ENCODE results near the gene H1-8.

Gene H1-8

DNA sequence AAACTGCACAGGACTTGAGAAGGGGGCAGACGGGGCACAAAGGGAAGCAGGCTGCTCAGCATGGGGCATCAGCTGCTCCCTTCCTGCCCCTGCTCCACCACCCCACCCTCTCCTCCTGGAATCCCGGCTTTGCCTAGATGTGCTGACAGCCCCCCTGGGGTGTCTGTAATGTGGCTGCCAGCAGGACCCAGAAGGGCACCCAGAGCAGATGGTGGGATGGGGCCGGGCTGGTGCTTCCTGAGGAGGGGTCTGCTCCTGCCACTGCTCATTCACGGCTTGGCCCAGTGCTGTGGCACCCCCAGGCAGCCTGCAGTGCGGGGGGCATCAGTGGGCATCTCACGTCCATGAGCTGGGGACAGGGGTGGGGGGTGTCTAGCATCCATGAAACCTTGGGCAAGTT is 10.2 kb downstream of the H1-8 start:
- no peak overlapping the region for H3K9ac ChIP-seq
- H3K4me1 ChIP-seq, result no peaks in the 10 kb centered on the region
- H3K9me3 ChIP-seq (ENCODE audit: control insufficient read depth, low read length), result no peaks in the 10 kb centered on the region
- H3K4me2 ChIP-seq (ENCODE audit: low read length), result no peak overlapping the region
- H2AFZ ChIP-seq, result no peak overlapping the region
- no peak overlapping the region for H3K27ac ChIP-seq
- no peaks in the 10 kb centered on the region for H3K27me3 ChIP-seq (ENCODE audit: control insufficient read depth, insufficient read depth, low read length)
- no peaks in the 10 kb centered on the region for H3K79me2 ChIP-seq
- H3K4me3 ChIP-seq (ENCODE audit: low read depth, low read length), result no peak overlapping the region
- TF ChIP-seq, protein P1, sequence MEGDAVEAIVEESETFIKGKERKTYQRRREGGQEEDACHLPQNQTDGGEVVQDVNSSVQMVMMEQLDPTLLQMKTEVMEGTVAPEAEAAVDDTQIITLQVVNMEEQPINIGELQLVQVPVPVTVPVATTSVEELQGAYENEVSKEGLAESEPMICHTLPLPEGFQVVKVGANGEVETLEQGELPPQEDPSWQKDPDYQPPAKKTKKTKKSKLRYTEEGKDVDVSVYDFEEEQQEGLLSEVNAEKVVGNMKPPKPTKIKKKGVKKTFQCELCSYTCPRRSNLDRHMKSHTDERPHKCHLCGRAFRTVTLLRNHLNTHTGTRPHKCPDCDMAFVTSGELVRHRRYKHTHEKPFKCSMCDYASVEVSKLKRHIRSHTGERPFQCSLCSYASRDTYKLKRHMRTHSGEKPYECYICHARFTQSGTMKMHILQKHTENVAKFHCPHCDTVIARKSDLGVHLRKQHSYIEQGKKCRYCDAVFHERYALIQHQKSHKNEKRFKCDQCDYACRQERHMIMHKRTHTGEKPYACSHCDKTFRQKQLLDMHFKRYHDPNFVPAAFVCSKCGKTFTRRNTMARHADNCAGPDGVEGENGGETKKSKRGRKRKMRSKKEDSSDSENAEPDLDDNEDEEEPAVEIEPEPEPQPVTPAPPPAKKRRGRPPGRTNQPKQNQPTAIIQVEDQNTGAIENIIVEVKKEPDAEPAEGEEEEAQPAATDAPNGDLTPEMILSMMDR (IDR thresholded peaks at IDR 0.05), result no peak
- H3K36me3 ChIP-seq (ENCODE audit: control insufficient read depth, insufficient read depth, low read length), result no peaks in the 10 kb centered on the region

DNA sequence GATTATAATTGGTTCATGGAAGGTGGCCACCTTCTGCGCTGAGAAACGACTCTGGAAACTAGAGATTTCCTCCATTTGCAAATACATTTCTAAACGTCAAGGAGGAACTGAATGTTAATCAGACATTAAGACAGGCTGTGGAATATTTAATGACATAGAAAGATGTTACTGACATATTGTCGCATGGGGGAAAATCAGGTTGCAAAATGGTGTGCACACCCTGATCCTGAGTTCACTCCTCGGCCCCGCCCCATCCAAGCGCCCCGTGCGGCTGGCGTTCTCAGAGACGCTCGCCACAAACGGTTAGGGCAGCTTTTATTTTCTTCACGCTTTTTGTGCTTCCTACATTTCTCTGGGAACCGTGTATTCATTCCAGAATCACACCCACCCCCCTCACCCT is 10.7 kb downstream of the H1-8 start:
- no peaks in the 10 kb centered on the region for H3K4me1 ChIP-seq

DNA sequence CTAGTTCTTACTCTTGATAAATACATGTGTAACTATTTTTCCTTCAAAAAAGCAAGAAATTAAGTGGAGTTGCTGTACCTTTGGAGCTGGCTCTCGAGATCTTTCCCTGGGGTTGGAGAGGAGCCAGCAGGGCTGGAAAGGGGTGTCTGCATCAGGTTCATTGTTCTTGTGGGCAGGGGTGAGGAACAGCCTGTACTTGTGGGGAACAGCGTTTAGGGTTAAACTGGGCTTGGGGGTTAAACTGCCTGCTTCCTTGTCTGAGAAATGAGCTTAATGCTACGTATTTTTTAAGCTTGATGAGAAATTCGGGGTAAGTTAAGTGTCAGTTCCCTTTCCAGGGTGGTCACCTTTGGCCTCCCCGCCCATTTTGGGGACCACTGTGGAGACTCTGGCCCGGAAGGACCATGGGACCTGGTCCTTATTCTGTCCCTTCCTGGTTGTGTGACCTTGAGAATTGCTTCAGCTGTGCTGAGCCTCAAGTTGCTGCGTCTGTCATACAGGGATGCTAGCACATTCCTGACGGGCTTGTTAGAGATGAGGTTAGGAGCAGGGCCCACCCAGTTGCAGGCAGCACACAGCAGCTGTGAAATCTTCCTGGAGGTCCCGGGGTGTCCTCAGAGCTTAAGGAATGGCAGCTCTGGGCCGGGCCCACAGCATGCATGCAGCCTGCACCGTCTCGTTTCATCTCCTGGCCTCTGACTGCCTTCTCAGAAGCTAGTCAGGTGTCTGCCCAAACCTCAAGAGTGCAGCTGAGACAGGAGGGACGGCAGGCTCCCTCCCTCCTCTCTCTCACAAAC is 11.6 kb downstream of the H1-8 start:
- no peak overlapping the region for H3K27ac ChIP-seq
- H3K79me2 ChIP-seq, result no peaks in the 10 kb centered on the region
- H3K9ac ChIP-seq, result no peak overlapping the region
- TF ChIP-seq, protein P1 (IDR thresholded peaks at IDR 0.05), result no peak
- no peak overlapping the region for H2AFZ ChIP-seq
- no peak overlapping the region for H3K4me3 ChIP-seq (ENCODE audit: low read depth, low read length)
- H3K9me3 ChIP-seq (ENCODE audit: control insufficient read depth, low read length), result no peaks in the 10 kb centered on the region
- no peaks in the 10 kb centered on the region for H3K27me3 ChIP-seq (ENCODE audit: control insufficient read depth, insufficient read depth, low read length)
- H3K4me2 ChIP-seq (ENCODE audit: low read length), result no peak overlapping the region
- H3K36me3 ChIP-seq (ENCODE audit: control insufficient read depth, insufficient read depth, low read length), result no peaks in the 10 kb centered on the region
- H3K4me1 ChIP-seq, result no peaks in the 10 kb centered on the region

More for the DNA sequence above, 10.7 kb downstream of the H1-8 start:
- Histone ChIP-seq H3K9me3 (ENCODE audit: control insufficient read depth, low read length) (no peaks in the 10 kb centered on the region), H3K4me2 (ENCODE audit: low read length) (no peak overlapping the region), H3K9ac (no peak overlapping the region), H3K27ac (no peak overlapping the region), H3K27me3 (ENCODE audit: control insufficient read depth, insufficient read depth, low read length) (no peaks in the 10 kb centered on the region), H3K4me3 (ENCODE audit: low read depth, low read length) (no peak overlapping the region), H2AFZ (no peak overlapping the region), H3K36me3 (ENCODE audit: control insufficient read depth, insufficient read depth, low read length) (no peaks in the 10 kb centered on the region), H3K79me2 (no peaks in the 10 kb centered on the region)
- TF ChIP-seq, protein P1 (IDR thresholded peaks at IDR 0.05), result no peak

DNA sequence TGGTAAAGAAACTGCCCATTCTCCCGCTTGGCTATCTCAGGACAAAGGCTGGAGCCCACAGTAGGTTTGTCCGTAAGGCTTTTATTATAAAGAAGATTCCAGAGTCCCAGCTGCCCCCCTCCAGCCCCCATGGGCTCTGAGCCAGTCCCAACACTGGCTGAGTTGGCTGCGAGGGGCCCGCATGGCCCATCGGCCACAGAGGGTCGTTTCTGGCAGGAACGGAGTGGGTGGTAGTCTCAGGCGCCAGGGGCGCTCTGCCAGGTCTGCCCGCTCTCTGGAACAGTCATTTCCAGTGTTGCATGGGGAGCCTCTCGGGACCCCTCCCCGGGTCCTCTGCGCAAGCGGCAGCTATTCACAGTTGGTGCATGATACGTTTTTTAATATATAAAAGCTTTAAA is 12.2 kb downstream of the H1-8 start:
- TF ChIP-seq, protein P1 (IDR thresholded peaks at IDR 0.05), result no peak
- H3K36me3 ChIP-seq (ENCODE audit: control insufficient read depth, insufficient read depth, low read length), result no peaks in the 10 kb centered on the region
- H3K27ac ChIP-seq, result no peak overlapping the region
- H3K79me2 ChIP-seq, result no peaks in the 10 kb centered on the region
- H3K9me3 ChIP-seq (ENCODE audit: control insufficient read depth, low read length), result no peaks in the 10 kb centered on the region
- H3K27me3 ChIP-seq (ENCODE audit: control insufficient read depth, insufficient read depth, low read length), result no peaks in the 10 kb centered on the region
- H3K4me2 ChIP-seq (ENCODE audit: low read length), result no peak overlapping the region
- no peaks in the 10 kb centered on the region for H3K4me1 ChIP-seq
- H3K4me3 ChIP-seq (ENCODE audit: low read depth, low read length), result no peak overlapping the region
- H3K9ac ChIP-seq, result no peak overlapping the region
- no peak overlapping the region for H2AFZ ChIP-seq
